WTC11 (cell line): ENCODE data around the gene RELB. TPM values are rescaled to one million over a fixed set of nuclear protein-coding genes. Genes with fewer than 3 reads are reported as not detected.

ENCODE experiments used
- CREM ChIP-seq: sonication (generic); formaldehyde crosslinking; IDR thresholded peaks from 2 replicates; pipeline ENCODE4 v1.8.1; 2022; ENCODE audit warnings: mild to moderate bottlenecking, missing genetic modification reagents, moderate library complexity
- ELF4 ChIP-seq: sonication (generic); formaldehyde crosslinking; IDR thresholded peaks from 2 replicates; pipeline ENCODE4 v1.8.1; 2022; ENCODE audit warnings: low read depth, mild to moderate bottlenecking, moderate library complexity, missing genetic modification reagents
- ETV6 ChIP-seq: sonication (generic); formaldehyde crosslinking; IDR thresholded peaks from 2 replicates; pipeline ENCODE4 v1.8.1; 2022; ENCODE audit warnings: mild to moderate bottlenecking, missing genetic modification reagents
- FOXK1 ChIP-seq: sonication (generic); formaldehyde crosslinking; IDR thresholded peaks from 2 replicates; pipeline ENCODE4 v1.8.0; 2022; ENCODE audit warnings: mild to moderate bottlenecking, moderate library complexity, missing genetic modification reagents
- HMGXB4 ChIP-seq: sonication (generic); formaldehyde crosslinking; IDR thresholded peaks from 2 replicates; pipeline ENCODE4 v1.8.1; 2023; ENCODE audit warnings: mild to moderate bottlenecking, moderate library complexity, missing genetic modification reagents
- KAT7 ChIP-seq: sonication (generic); formaldehyde crosslinking; IDR thresholded peaks from 2 replicates; pipeline ENCODE4 v1.8.1; 2023; ENCODE audit warnings: missing genetic modification reagents, mild to moderate bottlenecking, borderline replicate concordance
- MYBL2 ChIP-seq: sonication (generic); formaldehyde crosslinking; IDR thresholded peaks from 2 replicates; pipeline ENCODE4 v1.8.1; 2023; ENCODE audit warnings: mild to moderate bottlenecking, moderate library complexity, missing genetic modification reagents
- NFATC4 ChIP-seq: fragments of 250-450 bp; sonication (Bioruptor Pico); IDR thresholded peaks from 2 replicates; pipeline ENCODE4 v1.9.0; 2021; ENCODE audit warnings: mild to moderate bottlenecking
- NR3C1 ChIP-seq: sonication (generic); formaldehyde crosslinking; conservative IDR thresholded peaks from 2 replicates; pipeline ENCODE4 v1.8.1; 2023; ENCODE audit warnings: low read depth, mild to moderate bottlenecking, missing genetic modification reagents
- PREB ChIP-seq: sonication (generic); formaldehyde crosslinking; IDR thresholded peaks from 2 replicates; pipeline ENCODE4 v1.8.1; 2022; ENCODE audit warnings: mild to moderate bottlenecking, missing genetic modification reagents, moderate library complexity, borderline replicate concordance
- STAT6 ChIP-seq: sonication (generic); formaldehyde crosslinking; conservative IDR thresholded peaks from 2 replicates; pipeline ENCODE4 v1.8.1; 2023; ENCODE audit warnings: mild to moderate bottlenecking, low read depth, missing genetic modification reagents, moderate library complexity
- ZNF232 ChIP-seq: sonication (generic); formaldehyde crosslinking; IDR thresholded peaks from 2 replicates; pipeline ENCODE4 v1.8.0; 2022; ENCODE audit warnings: mild to moderate bottlenecking, missing genetic modification reagents
- ZNF263 ChIP-seq: sonication (generic); formaldehyde crosslinking; IDR thresholded peaks from 2 replicates; pipeline ENCODE4 v1.8.1; 2022; ENCODE audit warnings: low read depth, mild to moderate bottlenecking, moderate library complexity, missing genetic modification reagents
- ZNF396 ChIP-seq: fragments of 250-450 bp; sonication (Bioruptor Pico); IDR thresholded peaks from 2 replicates; pipeline ENCODE4 v1.8.0; 2021; ENCODE audit warnings: mild to moderate bottlenecking, moderate library complexity, borderline replicate concordance
- ZNF425 ChIP-seq: fragments of 250-450 bp; sonication (Bioruptor Pico); conservative IDR thresholded peaks from 2 replicates; pipeline ENCODE4 v1.9.0; 2021; ENCODE audit warnings: mild to moderate bottlenecking
- ZNF532 ChIP-seq: fragments of 250-450 bp; sonication (Bioruptor Pico); IDR thresholded peaks from 2 replicates; pipeline ENCODE4 v1.9.0; 2021; ENCODE audit warnings: mild to moderate bottlenecking, borderline replicate concordance
- ZNF671 ChIP-seq: fragments of 250-450 bp; sonication (Bioruptor Pico); IDR thresholded peaks from 2 replicates; pipeline ENCODE4 v1.8.0; 2021; ENCODE audit warnings: mild to moderate bottlenecking
- total RNA-seq: library from RNA; stranded (reverse); gene quantifications from 3 replicates; pipeline ENCODE4 v1.2.3, GENCODE V29; 2021
- TF ChIP-seq, protein P1 (sequence below): sonication (generic); formaldehyde crosslinking; IDR thresholded peaks from 2 replicates; pipeline ENCODE4 v1.8.1; 2023; ENCODE audit warnings: mild to moderate bottlenecking, missing genetic modification reagents, moderate library complexity
- TF ChIP-seq, protein P2 (sequence below): fragments of 250-450 bp; sonication (Bioruptor Pico); IDR thresholded peaks from 2 replicates; pipeline ENCODE4 v1.8.0; 2021; ENCODE audit warnings: mild to moderate bottlenecking
- TF ChIP-seq, protein P3 (sequence below): sonication (generic); formaldehyde crosslinking; IDR thresholded peaks from 2 replicates; pipeline ENCODE4 v1.8.0; 2022; ENCODE audit warnings: mild to moderate bottlenecking, missing genetic modification reagents
- TF ChIP-seq, protein P4 (sequence below): sonication (generic); formaldehyde crosslinking; IDR thresholded peaks from 2 replicates; pipeline ENCODE4 v1.8.0; 2023; ENCODE audit warnings: missing genetic modification reagents

RELB gene
- total RNA-seq, 1 experiment from 2014 or later, result 8.9 TPM

- TF ChIP-seq STAT6 (no peak), ZNF263 (CRISPR knock-in tag) (peak; percentile 57; the same call in 1 of the 2 replicates), ZNF532 (CRISPR knock-in tag) (no peak), ELF4 (CRISPR knock-in tag) (no peak), HMGXB4 (CRISPR knock-in tag) (0 out of 2 replicates have a peak, but pooled peaks have one; percentile 23), MYBL2 (CRISPR knock-in tag) (peak; percentile 88), ZNF425 (no peak), NR3C1 (CRISPR knock-in tag) (no peak), CREM (peak; percentile 42; the same call in 1 of the 2 replicates), KAT7 (peak; percentile 87; the same call in 1 of the 2 replicates), ETV6 (peak; percentile 92), PREB (0 out of 2 replicates have a peak, but pooled peaks have one; percentile 22), FOXK1 (peak; percentile 94), ZNF671 (CRISPR knock-in tag) (no peak), ZNF396 (no peak), NFATC4 (CRISPR knock-in tag) (no peak), ZNF232 (CRISPR knock-in tag) (peak; percentile 25; the same call in 1 of the 2 replicates)
- TF ChIP-seq, protein P1, sequence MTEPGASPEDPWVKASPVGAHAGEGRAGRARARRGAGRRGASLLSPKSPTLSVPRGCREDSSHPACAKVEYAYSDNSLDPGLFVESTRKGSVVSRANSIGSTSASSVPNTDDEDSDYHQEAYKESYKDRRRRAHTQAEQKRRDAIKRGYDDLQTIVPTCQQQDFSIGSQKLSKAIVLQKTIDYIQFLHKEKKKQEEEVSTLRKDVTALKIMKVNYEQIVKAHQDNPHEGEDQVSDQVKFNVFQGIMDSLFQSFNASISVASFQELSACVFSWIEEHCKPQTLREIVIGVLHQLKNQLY (CRISPR knock-in tag), result no peak
- TF ChIP-seq, protein P2, sequence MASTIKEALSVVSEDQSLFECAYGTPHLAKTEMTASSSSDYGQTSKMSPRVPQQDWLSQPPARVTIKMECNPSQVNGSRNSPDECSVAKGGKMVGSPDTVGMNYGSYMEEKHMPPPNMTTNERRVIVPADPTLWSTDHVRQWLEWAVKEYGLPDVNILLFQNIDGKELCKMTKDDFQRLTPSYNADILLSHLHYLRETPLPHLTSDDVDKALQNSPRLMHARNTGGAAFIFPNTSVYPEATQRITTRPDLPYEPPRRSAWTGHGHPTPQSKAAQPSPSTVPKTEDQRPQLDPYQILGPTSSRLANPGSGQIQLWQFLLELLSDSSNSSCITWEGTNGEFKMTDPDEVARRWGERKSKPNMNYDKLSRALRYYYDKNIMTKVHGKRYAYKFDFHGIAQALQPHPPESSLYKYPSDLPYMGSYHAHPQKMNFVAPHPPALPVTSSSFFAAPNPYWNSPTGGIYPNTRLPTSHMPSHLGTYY (CRISPR knock-in tag), result no peak
- TF ChIP-seq, protein P3, sequence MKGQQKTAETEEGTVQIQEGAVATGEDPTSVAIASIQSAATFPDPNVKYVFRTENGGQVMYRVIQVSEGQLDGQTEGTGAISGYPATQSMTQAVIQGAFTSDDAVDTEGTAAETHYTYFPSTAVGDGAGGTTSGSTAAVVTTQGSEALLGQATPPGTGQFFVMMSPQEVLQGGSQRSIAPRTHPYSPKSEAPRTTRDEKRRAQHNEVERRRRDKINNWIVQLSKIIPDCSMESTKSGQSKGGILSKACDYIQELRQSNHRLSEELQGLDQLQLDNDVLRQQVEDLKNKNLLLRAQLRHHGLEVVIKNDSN (CRISPR knock-in tag), result peak; percentile 85
- TF ChIP-seq, protein P4, sequence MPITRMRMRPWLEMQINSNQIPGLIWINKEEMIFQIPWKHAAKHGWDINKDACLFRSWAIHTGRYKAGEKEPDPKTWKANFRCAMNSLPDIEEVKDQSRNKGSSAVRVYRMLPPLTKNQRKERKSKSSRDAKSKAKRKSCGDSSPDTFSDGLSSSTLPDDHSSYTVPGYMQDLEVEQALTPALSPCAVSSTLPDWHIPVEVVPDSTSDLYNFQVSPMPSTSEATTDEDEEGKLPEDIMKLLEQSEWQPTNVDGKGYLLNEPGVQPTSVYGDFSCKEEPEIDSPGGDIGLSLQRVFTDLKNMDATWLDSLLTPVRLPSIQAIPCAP (CRISPR knock-in tag), result peak; percentile 93
These were observed 78.0 kb downstream of the RELB start, which contains the start of gene GEMIN7 (continued) for GRCh38 chr19:45079063-45079910.
